Tibial nerve (tissue), 4 donors: ENCODE measurements around the gene DLX3. TPM values are rescaled to one million over a fixed set of nuclear protein-coding genes. Genes with fewer than 3 reads are reported as not detected.

Experiments used
- DNase-seq, 2 donors: peaks; one replicate each; pipeline ENCODE4 v3.0.0-alpha.2; 2019; ENCODE audit warnings: low spot score in 2 of 2
- H3K27ac ChIP-seq, 4 donors: fragments of 200-600 bp; sonication (generic) in 3 of 4; one replicate each; pipeline ENCODE4 v1.5.1; 2017 to 2019; ENCODE audit warnings: mild to moderate bottlenecking in 1 of 4
- H3K27me3 ChIP-seq, 2 donors: fragments of 200-600 bp; sonication (generic) in 1 of 2; one replicate each; pipeline versions ENCODE4 v1.5.1 to v1.6.0; 2017 to 2019
- H3K36me3 ChIP-seq, 3 donors: fragments of 200-600 bp; sonication (generic); one replicate each; pipeline ENCODE4 v1.5.1; 2018 to 2019
- H3K4me1 ChIP-seq, 4 donors: fragments of 200-600 bp; sonication (generic) in 3 of 4; one replicate each; pipeline ENCODE4 v1.5.1; 2017 to 2019
- H3K4me3 ChIP-seq, 4 donors: fragments of 200-600 bp; sonication (generic) in 3 of 4; one replicate each; pipeline ENCODE4 v1.5.1; 2017 to 2019; ENCODE audit warnings: mild to moderate bottlenecking in 1 of 4, moderate library complexity in 1 of 4
- H3K9me3 ChIP-seq, 4 donors: fragments of 200-600 bp; sonication (generic) in 3 of 4; one replicate each; pipeline ENCODE4 v1.5.1; 2017 to 2019
- EP300 ChIP-seq, 2 donors: sonication (generic); formaldehyde crosslinking; IDR thresholded peaks; one replicate each; pipeline ENCODE4 v1.6.1; 2017; ENCODE audit warnings: antibody characterized with exemption in 2 of 2, mild to moderate bottlenecking in 1 of 2
- POLR2A ChIP-seq, 2 donors: fragments of 450-650 bp; IDR thresholded peaks; one replicate each; pipeline ENCODE4 v1.6.1; 2017; ENCODE audit warnings: antibody characterized with exemption in 2 of 2, mild to moderate bottlenecking in 2 of 2, moderate library complexity in 2 of 2
- WGBS, 2 donors: methylation state at CpG; one replicate each; pipeline ENCODE4 v1.1.5; 2018; 5-methylcytosine and 5-hydroxymethylcytosine counted together
- total RNA-seq, 4 donors: library from RNA; depleted of rRNA; stranded (reverse); fragments of >200 nt; gene quantifications; one replicate each; pipeline ENCODE4 v1.1.0, GENCODE V29; 2016
- TF ChIP-seq, protein P1 (sequence below), 5 experiments: fragments of 200-600 bp in 3 of 5; fragments of 450-650 bp in 2 of 5; sonication (generic) in 3 of 5; IDR thresholded peaks; one replicate each; pipeline ENCODE4 v1.5.1; 2016 to 2019; ENCODE audit warnings: antibody characterized with exemption in 5 of 5, mild to moderate bottlenecking in 3 of 5, moderate library complexity in 2 of 5

The DLX3 gene
- total RNA-seq, 4 donors from 2014 or later, result 0.30 TPM; not detected in 3

DNA sequence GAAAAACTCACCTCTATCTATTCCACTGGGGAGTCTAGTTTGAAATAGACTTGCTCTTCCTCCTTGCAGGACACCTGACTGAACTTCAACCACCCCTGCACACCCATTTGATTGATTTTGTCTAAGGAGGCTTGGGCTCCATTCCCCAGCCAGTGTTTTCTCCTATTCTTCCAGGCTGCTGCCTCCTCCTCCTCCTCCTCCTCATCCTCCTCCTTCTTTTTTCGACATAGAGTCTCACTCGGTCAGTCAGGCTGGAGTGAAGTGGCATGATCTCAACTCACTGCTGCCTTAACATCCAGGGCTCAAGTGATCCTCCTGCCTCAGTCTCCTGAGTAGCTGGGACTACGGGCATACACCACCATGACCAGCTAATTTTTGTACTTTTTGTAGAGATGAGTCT is 27.8 kb downstream of the DLX3 start:
- WGBS, 2 donors, result 21 to 27% methylated on average over 3 of the region's 3 CpGs
- TF ChIP-seq EP300 (IDR thresholded peaks at IDR 0.05), result no peak
- no peak for TF ChIP-seq POLR2A (IDR thresholded peaks at IDR 0.05)
- TF ChIP-seq, protein P1, sequence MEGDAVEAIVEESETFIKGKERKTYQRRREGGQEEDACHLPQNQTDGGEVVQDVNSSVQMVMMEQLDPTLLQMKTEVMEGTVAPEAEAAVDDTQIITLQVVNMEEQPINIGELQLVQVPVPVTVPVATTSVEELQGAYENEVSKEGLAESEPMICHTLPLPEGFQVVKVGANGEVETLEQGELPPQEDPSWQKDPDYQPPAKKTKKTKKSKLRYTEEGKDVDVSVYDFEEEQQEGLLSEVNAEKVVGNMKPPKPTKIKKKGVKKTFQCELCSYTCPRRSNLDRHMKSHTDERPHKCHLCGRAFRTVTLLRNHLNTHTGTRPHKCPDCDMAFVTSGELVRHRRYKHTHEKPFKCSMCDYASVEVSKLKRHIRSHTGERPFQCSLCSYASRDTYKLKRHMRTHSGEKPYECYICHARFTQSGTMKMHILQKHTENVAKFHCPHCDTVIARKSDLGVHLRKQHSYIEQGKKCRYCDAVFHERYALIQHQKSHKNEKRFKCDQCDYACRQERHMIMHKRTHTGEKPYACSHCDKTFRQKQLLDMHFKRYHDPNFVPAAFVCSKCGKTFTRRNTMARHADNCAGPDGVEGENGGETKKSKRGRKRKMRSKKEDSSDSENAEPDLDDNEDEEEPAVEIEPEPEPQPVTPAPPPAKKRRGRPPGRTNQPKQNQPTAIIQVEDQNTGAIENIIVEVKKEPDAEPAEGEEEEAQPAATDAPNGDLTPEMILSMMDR (IDR thresholded peaks at IDR 0.05), result no peak
- no peak overlapping the region for H3K4me3 ChIP-seq
- H3K27me3 ChIP-seq, result peaks cover 5 to 98% of the 10 kb centered on the region in 2 donors
- no peak for DNase-seq
- no peaks in the 10 kb centered on the region for H3K9me3 ChIP-seq
- no peak overlapping the region for H3K27ac ChIP-seq
- no peaks in the 10 kb centered on the region for H3K36me3 ChIP-seq
- peaks cover 0 to 57% (median 20%) of the 10 kb centered on the region in 4 donors for H3K4me1 ChIP-seq

GRCh38 chr17:49966767-49967166 is 28.3 kb downstream of the DLX3 start:
- peaks cover 0 to 53% (median 16%) of the 10 kb centered on the region in 4 donors for H3K4me1 ChIP-seq
- no peak overlapping the region for H3K4me3 ChIP-seq
- no peak overlapping the region for H3K27ac ChIP-seq
- WGBS, 2 donors, result 17 to 27% methylated on average over 3 of the region's 3 CpGs
- no peak for DNase-seq
- TF ChIP-seq POLR2A (IDR thresholded peaks at IDR 0.05), result no peak
- TF ChIP-seq, protein P1 (IDR thresholded peaks at IDR 0.05), result no peak
- no peak for TF ChIP-seq EP300 (IDR thresholded peaks at IDR 0.05)
- H3K27me3 ChIP-seq, result peaks cover 5 to 98% of the 10 kb centered on the region in 2 donors
- no peaks in the 10 kb centered on the region for H3K9me3 ChIP-seq
- no peaks in the 10 kb centered on the region for H3K36me3 ChIP-seq

DNA sequence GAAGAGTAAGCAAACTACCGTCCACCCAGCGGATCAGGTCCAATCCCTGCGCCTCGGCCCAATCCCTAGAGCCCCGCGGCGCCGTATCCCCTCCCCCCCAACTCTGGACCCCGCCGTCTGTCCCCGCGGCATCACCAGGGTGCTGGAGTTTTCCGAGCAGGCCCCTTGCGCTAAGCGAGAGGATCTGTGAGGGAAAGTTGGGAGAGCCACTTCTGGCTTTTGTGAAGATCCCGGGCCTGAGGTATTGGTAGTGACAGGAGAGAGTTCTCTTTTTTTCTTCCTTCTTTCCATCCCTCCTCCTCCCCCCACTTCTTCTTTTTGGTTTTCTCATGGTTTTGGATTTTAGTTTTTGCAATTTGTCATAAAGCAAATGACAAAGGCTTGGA is 29.5 kb downstream of the DLX3 start:
- no peaks in the 10 kb centered on the region for H3K9me3 ChIP-seq
- H3K4me1 ChIP-seq, result peaks cover 0 to 47% (median 14%) of the 10 kb centered on the region in 4 donors
- H3K27me3 ChIP-seq, result peaks cover 5 to 98% of the 10 kb centered on the region in 2 donors
- no peaks in the 10 kb centered on the region for H3K36me3 ChIP-seq
- no peak for DNase-seq
- WGBS, 2 donors, result 5 to 6% methylated on average over 9 to 12 of the region's 16 CpGs
- no peak overlapping the region for H3K27ac ChIP-seq
- TF ChIP-seq POLR2A (IDR thresholded peaks at IDR 0.05), result no peak
- no peak overlapping the region for H3K4me3 ChIP-seq

GRCh38 chr17:49964769-49965523 is 30.1 kb downstream of the DLX3 start:
- 7 to 10% methylated on average over 46 to 52 of the region's 52 CpGs for WGBS, 2 donors
- Histone ChIP-seq H3K27me3 (peaks cover 5 to 94% of the 10 kb centered on the region in 2 donors), H3K4me3 (no peak overlapping the region), H3K27ac (no peak overlapping the region), H3K36me3 (no peaks in the 10 kb centered on the region), H3K9me3 (no peaks in the 10 kb centered on the region), H3K4me1 (peaks cover 0 to 46% (median 14%) of the 10 kb centered on the region in 4 donors)
- no peak for DNase-seq
- TF ChIP-seq EP300 (IDR thresholded peaks at IDR 0.05) (no peak), POLR2A (IDR thresholded peaks at IDR 0.05) (no peak)
- TF ChIP-seq, protein P1 (IDR thresholded peaks at IDR 0.05), result no peak

DNA sequence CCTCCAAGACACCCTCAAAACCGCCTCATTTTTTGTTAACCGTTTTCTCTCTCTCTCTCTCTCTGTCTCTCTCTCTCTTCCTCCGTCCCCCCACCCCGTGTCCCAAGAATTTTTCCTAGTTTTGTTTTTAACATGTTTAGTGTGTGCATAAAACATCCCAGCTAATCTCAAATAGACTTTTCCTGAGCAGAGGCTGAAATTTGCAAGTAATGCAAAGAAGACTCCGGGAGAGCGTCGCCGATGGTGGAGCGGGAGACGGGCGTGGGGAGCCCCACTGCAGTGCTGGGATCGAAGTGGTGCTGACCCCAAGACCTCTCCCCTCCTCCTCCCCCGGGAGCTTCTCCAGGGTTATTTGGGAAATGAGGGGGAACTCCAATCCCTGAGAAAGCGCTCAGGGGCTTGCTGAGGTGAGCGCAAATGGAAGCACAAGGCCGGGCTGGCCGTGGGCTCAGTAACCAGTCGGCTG is 30.7 kb downstream of the DLX3 start:
- H3K27ac ChIP-seq, result no peak overlapping the region
- H3K36me3 ChIP-seq, result no peaks in the 10 kb centered on the region
- WGBS, 2 donors, result 6 to 10% methylated on average over 18 of the region's 18 CpGs
- no peak overlapping the region for H3K4me3 ChIP-seq
- peaks cover 0 to 40% (median 12%) of the 10 kb centered on the region in 4 donors for H3K4me1 ChIP-seq
- no peak for TF ChIP-seq EP300 (IDR thresholded peaks at IDR 0.05)
- no peak for TF ChIP-seq POLR2A (IDR thresholded peaks at IDR 0.05)
- TF ChIP-seq, protein P1 (IDR thresholded peaks at IDR 0.05), result no peak
- peaks cover 5 to 92% of the 10 kb centered on the region in 2 donors for H3K27me3 ChIP-seq
- DNase-seq, result no peak
- H3K9me3 ChIP-seq, result no peaks in the 10 kb centered on the region
